Activated B cell treated with CpG ODN at 0.5 μM for 24 hours (primary cell): Measurements from ENCODE around the gene MLLT1. TPM values are rescaled to one million over a fixed set of nuclear protein-coding genes. Genes with fewer than 3 reads are reported as not detected.

Experiments
- ATAC-seq: fragments of 200-7000 bp; cut with Tn5 transposase; one replicate; pipeline ENCODE4 v1.10.0; 2021; ENCODE audit warnings: low read depth, mild to moderate bottlenecking, moderate library complexity
- CTCF ChIA-PET: fragments of 350-600 bp; sonication (Branson Sonifier 250); formaldehyde crosslinking; loops from one replicate; lab custom pipeline; 2021; ENCODE audit warnings: antibody characterized with exemption; lab: Charles Lee
- POLR2A ChIA-PET: fragments of 350-600 bp; sonication (Branson Sonifier 250); formaldehyde crosslinking; loops from one replicate; lab custom pipeline; 2021; ENCODE audit warnings: antibody characterized with exemption; lab: Charles Lee
- DNase-seq: peaks from one replicate; pipeline ENCODE4 v3.0.0; 2022
- H3K27ac Mint-ChIP-seq: one replicate; pipeline ENCODE4 v1.8.0; 2020; ENCODE audit warnings: mixed read lengths
- H3K27me3 Mint-ChIP-seq: one replicate; pipeline ENCODE4 v1.8.0; 2021; ENCODE audit warnings: mixed read lengths
- H3K36me3 Mint-ChIP-seq: one replicate; pipeline ENCODE4 v1.8.0; 2021; ENCODE audit warnings: low read depth, mixed read lengths
- H3K4me1 Mint-ChIP-seq: one replicate; pipeline ENCODE4 v1.8.0; 2021; ENCODE audit warnings: mixed read lengths
- H3K4me3 Mint-ChIP-seq: one replicate; pipeline ENCODE4 v1.8.0; 2020; ENCODE audit warnings: mild to moderate bottlenecking, mixed read lengths
- H3K9me3 Mint-ChIP-seq: one replicate; pipeline ENCODE4 v1.8.0; 2020; ENCODE audit warnings: mixed read lengths
- CTCF ChIP-seq: fragments of 200-600 bp; IDR thresholded peaks from one replicate; pipeline ENCODE4 v1.8.0; 2022; ENCODE audit warnings: antibody characterized with exemption, mild to moderate bottlenecking
- intact Hi-C: fragments of 100-400 bp; cut with micrococcal nuclease; formaldehyde crosslinking; loops from one replicate; pipeline ENCODE4 v1.15.1; 2024
- total RNA-seq: library from RNA; stranded (reverse); gene quantifications from 2 replicates; pipeline ENCODE4 v1.2.3, GENCODE V29; 2022

Gene MLLT1
- total RNA-seq, 1 donor from 2014 or later: 41.3 TPM

GRCh38 chr19:6222884-6223283 is 56.9 kb downstream of the MLLT1 start:
- ChIA-PET CTCF (no interaction called here), POLR2A (no interaction called here)
- intact Hi-C loops: no loop called here
- Mint-ChIP-seq H3K4me3 (no peak overlapping the region), H3K4me1 (no peaks in the 10 kb centered on the region), H3K36me3 (peaks cover 52% of the 10 kb centered on the region), H3K27me3 (no peaks in the 10 kb centered on the region), H3K9me3 (no peaks in the 10 kb centered on the region), H3K27ac (no peak overlapping the region)
- DNase-seq: no peak
- ATAC-seq: no peak
- no peak for TF ChIP-seq CTCF

- Mint-ChIP-seq H3K9me3 (no peaks in the 10 kb centered on the region), H3K4me3 (no peak overlapping the region), H3K4me1 (no peaks in the 10 kb centered on the region), H3K27ac (no peak overlapping the region), H3K36me3 (peaks cover 45% of the 10 kb centered on the region), H3K27me3 (no peaks in the 10 kb centered on the region)
- ChIA-PET CTCF (interaction anchor here (0.8 kb wide), 1 partner anchor 11 kb away, joined by 3 read pairs; no protein-coding TSS in a partner anchor), POLR2A (interaction anchor here (0.5 kb wide), 1 partner anchor 328 kb away, joined by 11 read pairs; no protein-coding TSS in a partner anchor)
- ATAC-seq (no peak), DNase-seq (no peak)
- intact Hi-C loops: no loop called here
- TF ChIP-seq CTCF: no peak
These were observed 57.7 kb downstream of the MLLT1 start for GRCh38 chr19:6221878-6222746.

- no peaks in the 10 kb centered on the region for H3K9me3 Mint-ChIP-seq
- intact Hi-C loops: no loop called here
- peaks cover 41% of the 10 kb centered on the region for H3K36me3 Mint-ChIP-seq
- TF ChIP-seq CTCF: no peak
- H3K27me3 Mint-ChIP-seq: no peaks in the 10 kb centered on the region
- no peaks in the 10 kb centered on the region for H3K4me1 Mint-ChIP-seq
- DNase-seq (no peak), ATAC-seq (no peak)
- no peak overlapping the region for H3K4me3 Mint-ChIP-seq
- POLR2A ChIA-PET: no interaction called here
- CTCF ChIA-PET: interaction anchor here (0.8 kb wide), 1 partner anchor 11 kb away, joined by 3 read pairs; no protein-coding TSS in a partner anchor
- no peak overlapping the region for H3K27ac Mint-ChIP-seq
These were observed 58.4 kb downstream of the MLLT1 start for GRCh38 chr19:6221220-6221877.

GRCh38 chr19:6220385-6221191 is 59.2 kb downstream of the MLLT1 start:
- no peaks in the 10 kb centered on the region for H3K4me1 Mint-ChIP-seq
- no peak for DNase-seq
- intact Hi-C loops: no loop called here
- peaks cover 35% of the 10 kb centered on the region for H3K36me3 Mint-ChIP-seq
- TF ChIP-seq CTCF: no peak
- CTCF ChIA-PET: no interaction called here
- H3K4me3 Mint-ChIP-seq: no peak overlapping the region
- H3K27me3 Mint-ChIP-seq: no peaks in the 10 kb centered on the region
- ATAC-seq: no peak
- no peak overlapping the region for H3K27ac Mint-ChIP-seq
- no peaks in the 10 kb centered on the region for H3K9me3 Mint-ChIP-seq
- POLR2A ChIA-PET: no interaction called here
